Measurements from ENCODE around the gene PLXNA4. TPM values are rescaled to one million over a fixed set of nuclear protein-coding genes. Genes with fewer than 3 reads are reported as not detected.

PLXNA4 gene
- total and polyA plus RNA-seq, 2 donors (not counting 1 experiment from before 2014, with no cell fraction given): not detected

- DNase-seq (no peak), ATAC-seq (ENCODE audit: low read depth) (no peak)
- H3K4me3 Mint-ChIP-seq: no peak overlapping the region
- H3K4me1 Mint-ChIP-seq: peaks cover 6% of the 10 kb centered on the region
- peaks cover 0 to 51% (median 21%) of the 10 kb centered on the region in 4 experiments for H3K27me3 ChIP-seq (replicated peaks in 1 of 4; ENCODE audit: control extremely low read depth in 1 of 4, control insufficient read depth in 3 of 4, insufficient read depth in 4 of 4, low read length in 3 of 4)
- no peak overlapping the region for H3K4me3 ChIP-seq (ENCODE audit: control extremely low read depth in 1 of 5, extremely low read depth in 1 of 5, insufficient read depth in 1 of 5, low read depth in 2 of 5, low read length in 4 of 5)
- WGBS (ENCODE audit: insufficient coverage): 100% methylated on average over 5 of the region's 10 CpGs
- no peak for TF ChIP-seq EZH2 (IDR thresholded peaks at IDR 0.05; ENCODE audit: borderline replicate concordance, insufficient read depth, low read depth, low read length, poor library complexity, severe bottlenecking)
- TF ChIP-seq, protein P1, sequence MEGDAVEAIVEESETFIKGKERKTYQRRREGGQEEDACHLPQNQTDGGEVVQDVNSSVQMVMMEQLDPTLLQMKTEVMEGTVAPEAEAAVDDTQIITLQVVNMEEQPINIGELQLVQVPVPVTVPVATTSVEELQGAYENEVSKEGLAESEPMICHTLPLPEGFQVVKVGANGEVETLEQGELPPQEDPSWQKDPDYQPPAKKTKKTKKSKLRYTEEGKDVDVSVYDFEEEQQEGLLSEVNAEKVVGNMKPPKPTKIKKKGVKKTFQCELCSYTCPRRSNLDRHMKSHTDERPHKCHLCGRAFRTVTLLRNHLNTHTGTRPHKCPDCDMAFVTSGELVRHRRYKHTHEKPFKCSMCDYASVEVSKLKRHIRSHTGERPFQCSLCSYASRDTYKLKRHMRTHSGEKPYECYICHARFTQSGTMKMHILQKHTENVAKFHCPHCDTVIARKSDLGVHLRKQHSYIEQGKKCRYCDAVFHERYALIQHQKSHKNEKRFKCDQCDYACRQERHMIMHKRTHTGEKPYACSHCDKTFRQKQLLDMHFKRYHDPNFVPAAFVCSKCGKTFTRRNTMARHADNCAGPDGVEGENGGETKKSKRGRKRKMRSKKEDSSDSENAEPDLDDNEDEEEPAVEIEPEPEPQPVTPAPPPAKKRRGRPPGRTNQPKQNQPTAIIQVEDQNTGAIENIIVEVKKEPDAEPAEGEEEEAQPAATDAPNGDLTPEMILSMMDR (IDR thresholded peaks at IDR 0.05): no peak
- no peak overlapping the region for H3K4me2 ChIP-seq (replicated peaks; ENCODE audit: low read depth, low read length, poor library complexity, severe bottlenecking)
- intact Hi-C loops (cut with micrococcal nuclease): no loop called here
- peaks cover 62% of the 10 kb centered on the region for H3K27me3 Mint-ChIP-seq
- H3K4me1 ChIP-seq (ENCODE audit: control insufficient read depth in 2 of 2, insufficient read depth in 2 of 2, low read length in 2 of 2): no peaks in the 10 kb centered on the region
- no peaks in the 10 kb centered on the region for H3K36me3 ChIP-seq (replicated peaks in 1 of 2; ENCODE audit: control extremely low read depth in 1 of 2, control insufficient read depth in 1 of 2, extremely low read depth in 1 of 2, insufficient read depth in 2 of 2, low read length in 1 of 2)
- no peaks in the 10 kb centered on the region for H4K20me1 ChIP-seq (ENCODE audit: control insufficient read depth, insufficient read depth, low read length, poor library complexity, severe bottlenecking)
- no peak overlapping the region for H3K27ac Mint-ChIP-seq
- ChIA-PET POLR2A (no interaction called here), CTCF (interaction anchor here (0.7 to 1.4 kb wide), 3 partner anchors 9 to 1355 kb away, joined by 3 to 6 read pairs (median 3); no protein-coding TSS in a partner anchor)
- no peak overlapping the region for H3K9ac ChIP-seq (ENCODE audit: low read length)
- H3K9me3 ChIP-seq (ENCODE audit: control extremely low read depth in 1 of 3, control insufficient read depth in 2 of 3, insufficient read depth in 1 of 3, low read length in 2 of 3): no peaks in the 10 kb centered on the region
- H3K27ac ChIP-seq (ENCODE audit: low read length in 2 of 2): no peak overlapping the region
- H2AFZ ChIP-seq (ENCODE audit: insufficient read depth, low read depth, low read length, poor library complexity, severe bottlenecking): no peak overlapping the region
- no peaks in the 10 kb centered on the region for H3K9me3 Mint-ChIP-seq (ENCODE audit: insufficient read depth)
- H3K79me2 ChIP-seq (ENCODE audit: control insufficient read depth, insufficient read depth, low read length): no peaks in the 10 kb centered on the region
Measured at GRCh38 chr7:132579260-132579899, 3.1 kb upstream of the PLXNA4 start.

DNA sequence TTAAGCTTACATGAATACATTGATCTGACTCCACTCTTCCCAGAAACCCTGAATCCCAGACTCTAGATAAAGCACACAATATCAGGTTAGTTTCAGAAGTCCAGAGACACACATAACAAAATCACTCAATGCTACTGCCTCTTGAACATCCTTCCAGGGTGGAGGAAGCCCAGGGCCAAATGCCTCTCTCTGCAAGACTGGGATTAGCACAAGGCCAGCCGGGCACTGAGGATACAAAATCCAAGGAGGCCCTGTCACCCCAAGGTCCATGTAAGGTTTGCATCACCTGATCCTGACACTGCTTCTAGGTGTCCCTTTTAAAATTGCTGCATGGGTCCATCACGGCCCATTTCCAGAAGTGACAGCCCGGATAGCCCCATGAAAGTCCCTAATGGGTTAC lies 2.6 kb upstream of the PLXNA4 start:
- H3K27me3 Mint-ChIP-seq: peaks cover 67% of the 10 kb centered on the region
- ATAC-seq (ENCODE audit: low read depth) (no peak), DNase-seq (no peak)
- Histone ChIP-seq H3K4me1 (ENCODE audit: control insufficient read depth in 2 of 2, insufficient read depth in 2 of 2, low read length in 2 of 2) (no peaks in the 10 kb centered on the region), H3K4me3 (ENCODE audit: control extremely low read depth in 1 of 5, extremely low read depth in 1 of 5, insufficient read depth in 1 of 5, low read depth in 2 of 5, low read length in 4 of 5) (no peak overlapping the region), H4K20me1 (ENCODE audit: control insufficient read depth, insufficient read depth, low read length, poor library complexity, severe bottlenecking) (no peaks in the 10 kb centered on the region), H3K4me2 (replicated peaks; ENCODE audit: low read depth, low read length, poor library complexity, severe bottlenecking) (no peak overlapping the region), H2AFZ (ENCODE audit: insufficient read depth, low read depth, low read length, poor library complexity, severe bottlenecking) (no peak overlapping the region), H3K27me3 (replicated peaks in 1 of 4; ENCODE audit: control extremely low read depth in 1 of 4, control insufficient read depth in 3 of 4, insufficient read depth in 4 of 4, low read length in 3 of 4) (peaks cover 0 to 53% (median 22%) of the 10 kb centered on the region in 4 experiments), H3K36me3 (replicated peaks in 1 of 2; ENCODE audit: control extremely low read depth in 1 of 2, control insufficient read depth in 1 of 2, extremely low read depth in 1 of 2, insufficient read depth in 2 of 2, low read length in 1 of 2) (no peaks in the 10 kb centered on the region), H3K79me2 (ENCODE audit: control insufficient read depth, insufficient read depth, low read length) (no peaks in the 10 kb centered on the region), H3K9me3 (ENCODE audit: control extremely low read depth in 1 of 3, control insufficient read depth in 2 of 3, insufficient read depth in 1 of 3, low read length in 2 of 3) (no peaks in the 10 kb centered on the region), H3K27ac (ENCODE audit: low read length in 2 of 2) (no peak overlapping the region), H3K9ac (ENCODE audit: low read length) (no peak overlapping the region)
- no peak for TF ChIP-seq EZH2 (IDR thresholded peaks at IDR 0.05; ENCODE audit: borderline replicate concordance, insufficient read depth, low read depth, low read length, poor library complexity, severe bottlenecking)
- TF ChIP-seq, protein P1 (IDR thresholded peaks at IDR 0.05): no peak
- intact Hi-C loops (cut with micrococcal nuclease): no loop called here
- CTCF ChIA-PET: no interaction called here
- no peaks in the 10 kb centered on the region for H3K9me3 Mint-ChIP-seq (ENCODE audit: insufficient read depth)
- H3K4me1 Mint-ChIP-seq: peaks cover 6% of the 10 kb centered on the region
- no peak overlapping the region for H3K4me3 Mint-ChIP-seq
- no peak overlapping the region for H3K27ac Mint-ChIP-seq
- 91% methylated on average over 1 of the region's 3 CpGs for WGBS (ENCODE audit: insufficient coverage)
- POLR2A ChIA-PET: no interaction called here

All from B cell (primary cell).